Erythroblast (primary cell): ENCODE measurements around the gene PACS2.

Source experiments
- GATA1 ChIP-seq: IDR thresholded peaks from 2 replicates; pipeline ENCODE4 v1.6.1; 2011; ENCODE audit warnings: low read depth, mild to moderate bottlenecking, control low read depth, low read length, moderate library complexity
- POLR2A ChIP-seq: IDR thresholded peaks from 2 replicates; pipeline ENCODE4 v1.6.1; 2011; ENCODE audit warnings: mild to moderate bottlenecking, low read length

GRCh38 chr14:105290621-105291346 lies 23.8 kb upstream of the PACS2 start:
- TF ChIP-seq POLR2A (no peak), GATA1 (no peak)
